K562 (cell line): Measurements from ENCODE around the gene PRPF38A. TPM values are rescaled to one million over a fixed set of nuclear protein-coding genes. Genes with fewer than 3 reads are reported as not detected.

Experiments used
- BRD9 ChIP-seq: fragments of 450-650 bp; IDR thresholded peaks from 2 replicates; pipeline ENCODE4 v1.6.1; 2018; ENCODE audit warnings: low read depth; ENCODE audit not compliant: partially characterized antibody
- CBFA2T2 ChIP-seq: fragments of 450-650 bp; conservative IDR thresholded peaks from 2 replicates; pipeline ENCODE4 v1.6.1; 2017; ENCODE audit warnings: mild to moderate bottlenecking
- CBFA2T3 ChIP-seq: fragments of 450-650 bp; IDR thresholded peaks from 2 replicates; pipeline ENCODE4 v1.6.1; 2017
- EHMT2 ChIP-seq: fragments of 450-650 bp; IDR thresholded peaks from 2 replicates; pipeline ENCODE4 v1.6.1; 2018; ENCODE audit warnings: antibody characterized with exemption
- ELF4 ChIP-seq: fragments of 450-650 bp; formaldehyde crosslinking; IDR thresholded peaks from 2 replicates; pipeline ENCODE4 v1.4.0; 2022; ENCODE audit warnings: missing genetic modification characterization
- FOXJ2 ChIP-seq: fragments of 200-800 bp; sonication (Bioruptor generic); IDR thresholded peaks from 2 replicates; pipeline ENCODE4 v1.6.1; 2016; ENCODE audit warnings: missing genetic modification characterization, missing compliant biosample characterization
- FUS ChIP-seq: fragments of 200-400 bp; formaldehyde crosslinking; optimal IDR thresholded peaks from 2 replicates; pipeline ENCODE3; 2017; ENCODE audit warnings: low read depth, low read length
- GATA2 ChIP-seq: sonication (generic); formaldehyde crosslinking; IDR thresholded peaks from 2 replicates; pipeline ENCODE4 v1.4.0; 2020; ENCODE audit warnings: mild to moderate bottlenecking, missing genetic modification reagents
- GMEB1 ChIP-seq: fragments of 250-450 bp; sonication (Bioruptor Pico); IDR thresholded peaks from 2 replicates; pipeline ENCODE4 v1.4.0; 2020; ENCODE audit warnings: mild to moderate bottlenecking
- GTF2E2 ChIP-seq: fragments of 200-800 bp; sonication (Bioruptor generic); IDR thresholded peaks from 2 replicates; pipeline ENCODE4 v1.6.1; 2016; ENCODE audit warnings: missing genetic modification characterization, missing compliant biosample characterization
- HDAC2 ChIP-seq: fragments of 450-650 bp; IDR thresholded peaks from 2 replicates; pipeline ENCODE4 v1.6.1; 2016; ENCODE audit warnings: mild to moderate bottlenecking
- HIVEP1 ChIP-seq: fragments of 250-450 bp; sonication (Bioruptor Pico); IDR thresholded peaks from 2 replicates; pipeline ENCODE4 v1.4.0; 2020; ENCODE audit warnings: mild to moderate bottlenecking
- HMBOX1 ChIP-seq: sonication (generic); IDR thresholded peaks from 2 replicates; pipeline ENCODE4 v1.6.1; 2016
- MAX ChIP-seq: sonication (generic); formaldehyde crosslinking; IDR thresholded peaks from 2 replicates; pipeline ENCODE4 v1.9.0; 2022; ENCODE audit warnings: mild to moderate bottlenecking, missing genetic modification reagents
- MEF2A ChIP-seq: IDR thresholded peaks from 2 replicates; pipeline ENCODE4 v1.6.1; 2011; ENCODE audit warnings: low read depth, mild to moderate bottlenecking, low read length, moderate library complexity; ENCODE audit not compliant: control insufficient read depth
- NCOR1 ChIP-seq: fragments of 450-650 bp; IDR thresholded peaks from 2 replicates; pipeline ENCODE4 v1.6.1; 2016; ENCODE audit warnings: mild to moderate bottlenecking, moderate library complexity
- NFIX ChIP-seq: fragments of 250-450 bp; sonication (Bioruptor Pico); IDR thresholded peaks from 2 replicates; pipeline ENCODE4 v1.4.0; 2020; ENCODE audit warnings: low read depth, mild to moderate bottlenecking, moderate library complexity
- POLR3A ChIP-seq: IDR thresholded peaks from 2 replicates; pipeline ENCODE4 v1.6.1; 2011; ENCODE audit warnings: borderline replicate concordance, mild to moderate bottlenecking, moderate library complexity; ENCODE audit not compliant: insufficient read length, insufficient read depth; ENCODE audit errors: extremely low read depth
- SMAD3 ChIP-seq: fragments of 450-650 bp; formaldehyde crosslinking; conservative IDR thresholded peaks from 2 replicates; pipeline ENCODE4 v1.4.0; 2020; ENCODE audit warnings: mild to moderate bottlenecking
- SMARCE1 ChIP-seq: fragments of 450-650 bp; IDR thresholded peaks from 2 replicates; pipeline ENCODE4 v1.7.1; 2016; ENCODE audit warnings: mild to moderate bottlenecking
- SRSF9 ChIP-seq: fragments of 200-400 bp; formaldehyde crosslinking; IDR thresholded peaks from 2 replicates; pipeline ENCODE4 v1.6.1; 2017; ENCODE audit warnings: low read depth, low read length, borderline replicate concordance
- STAT5A ChIP-seq: IDR thresholded peaks from 2 replicates; pipeline ENCODE4 v1.6.1; 2012; ENCODE audit warnings: low read length, inconsistent platforms, borderline replicate concordance
- TAF9B ChIP-seq: fragments of 450-650 bp; IDR thresholded peaks from 2 replicates; pipeline ENCODE4 v1.6.1; 2018; ENCODE audit warnings: mild to moderate bottlenecking; ENCODE audit not compliant: partially characterized antibody
- TAL1 ChIP-seq: fragments of 450-650 bp; IDR thresholded peaks from 2 replicates; pipeline ENCODE4 v1.6.1; 2016; ENCODE audit warnings: mild to moderate bottlenecking
- TCF3 ChIP-seq: sonication (generic); formaldehyde crosslinking; IDR thresholded peaks from 2 replicates; pipeline ENCODE4 v1.4.0; 2020; ENCODE audit warnings: mild to moderate bottlenecking, missing genetic modification reagents
- TCF7 ChIP-seq: sonication (generic); IDR thresholded peaks from 2 replicates; pipeline ENCODE4 v1.6.1; 2016; ENCODE audit warnings: antibody characterized with exemption, borderline replicate concordance
- XRCC3 ChIP-seq: fragments of 450-650 bp; IDR thresholded peaks from 2 replicates; pipeline ENCODE4 v1.6.1; 2017; ENCODE audit warnings: mild to moderate bottlenecking, moderate library complexity
- YY1 ChIP-seq, 3 experiments: IDR thresholded peaks; 2 replicates each; pipeline ENCODE4 v1.6.1; 2011; ENCODE audit warnings: low read length in 2 of 3, mild to moderate bottlenecking in 2 of 3, moderate library complexity in 2 of 3, borderline replicate concordance in 1 of 3, control low read depth in 1 of 3, low read depth in 1 of 3; ENCODE audit not compliant: insufficient read depth in 3 of 3, insufficient replicate concordance in 2 of 3, control insufficient read depth in 1 of 3, insufficient read length in 1 of 3; ENCODE audit errors: extremely low read depth in 1 of 3
- ZNF146 ChIP-seq: IDR thresholded peaks from one replicate; pipeline ENCODE4 v1.6.1; 2018; ENCODE audit warnings: missing compliant biosample characterization; ENCODE audit not compliant: unreplicated experiment
- ZNF436 ChIP-seq: fragments of 250-450, 450-650 bp; sonication (Bioruptor Pico); formaldehyde crosslinking; IDR thresholded peaks from 2 replicates; pipeline ENCODE4 v1.7.0; 2020; ENCODE audit warnings: mild to moderate bottlenecking
- ZNF644 ChIP-seq: fragments of 200-800 bp; sonication (Bioruptor generic); IDR thresholded peaks from 2 replicates; pipeline ENCODE4 v1.6.1; 2016; ENCODE audit warnings: low read depth, missing genetic modification characterization, missing compliant biosample characterization
- polyA plus RNA-seq, 8 experiments: library from polyadenylated mRNA; depleted of rRNA in 4 of 8; stranded (reverse) in 5 of 8; unstranded in 3 of 8; fragments of >200 nt; fragmentation: Nextera tagmentation in 2 of 8; fragmentation: Illumina TruSeq in 1 of 8; extraction: Ambion mirVana in 2 of 8; extraction: Trizol in 1 of 8; gene quantifications; 2 replicates each; pipeline versions ENCODE4 v1.2.1 to v1.2.3, GENCODE V29; 2011 to 2014; ENCODE audit warnings: inconsistent platforms in 1 of 8, missing spikeins in 1 of 8
- total RNA-seq, 7 experiments: library from RNA; depleted of rRNA in 6 of 7; stranded (reverse); fragments of >200 nt in 6 of 7; fragmentation: Illumina TruSeq in 2 of 7; extraction: Trizol in 2 of 7; gene quantifications; 2 replicates each; pipeline versions ENCODE4 v1.2.1 to v1.2.3, GENCODE V29; 2011 to 2021; ENCODE audit warnings: low replicate concordance in 1 of 7

Gene PRPF38A
- total and polyA plus RNA-seq, 9 of the 15 experiments (the other 6 are each of a cell fraction or from before 2014, with no cell fraction given) = 53.6 to 198 (median 89.2) TPM

- TF ChIP-seq TCF7 (no peak), BRD9 (no peak), CBFA2T2 (peak; percentile 19; the same call in 1 of the 2 replicates), STAT5A (0 out of 2 replicates have a peak, but pooled peaks have one; percentile 19), GMEB1 (CRISPR knock-in tag) (no peak), TAL1 (peak; percentile 32), CBFA2T3 (peak; percentile 72), SMAD3 (CRISPR knock-in tag) (no peak), NCOR1 (peak; percentile 25; the same call in 1 of the 2 replicates), FUS (no peak), HIVEP1 (CRISPR knock-in tag) (no peak), HMBOX1 (peak; percentile 85), TAF9B (peak; percentile 24), GATA2 (0 out of 2 replicates have a peak, but pooled peaks have one; percentile 15), ZNF644 (tag) (no peak), HDAC2 (no peak), MEF2A (no peak), FOXJ2 (tag) (no peak), ZNF146 (no peak), SRSF9 (no peak), ZNF436 (CRISPR knock-in tag) (no peak), POLR3A (no peak), YY1 (IDR thresholded peaks at IDR 0.05; ENCODE audit: borderline replicate concordance in 1 of 3, control insufficient read depth in 1 of 3, extremely low read depth in 1 of 3, insufficient read depth in 3 of 3, insufficient read length in 1 of 3, insufficient replicate concordance in 2 of 3, low read depth in 1 of 3, low read length in 2 of 3) (peak in 1 of 3 experiments; percentile 20), TCF3 (peak; percentile 73), XRCC3 (no peak), ELF4 (CRISPR knock-in tag) (0 out of 2 replicates have a peak, but pooled peaks have one; percentile 36), GTF2E2 (no peak), MAX (CRISPR knock-in tag) (no peak), SMARCE1 (0 out of 2 replicates have a peak, but pooled peaks have one; percentile 21), EHMT2 (0 out of 2 replicates have a peak, but pooled peaks have one; percentile 32), NFIX (CRISPR knock-in tag) (no peak)
Observed at GRCh38 chr1:52427152-52427551, 22.8 kb downstream of the PRPF38A start (continued).
